HG02571 (cell line): Measurements from ENCODE around the gene PDE4D.

Experiments
- ATAC-seq: cut with Tn5 transposase; IDR thresholded peaks from one replicate; pipeline ENCODE4 v1.9.1; 2021; ENCODE audit warnings: mild to moderate bottlenecking, moderate library complexity; ENCODE audit not compliant: unreplicated experiment

Gene PDE4D

GRCh38 chr5:59246882-59247281, 646.6 kb downstream of the PDE4D start:
- ATAC-seq, result no peak

- ATAC-seq, result no peak
These were observed 647.2 kb downstream of the PDE4D start for GRCh38 chr5:59246145-59246869.

- ATAC-seq, result no peak
These were observed 648.3 kb downstream of the PDE4D start for GRCh38 chr5:59245198-59245597.

- no peak for ATAC-seq
These were observed 652.0 kb downstream of the PDE4D start for GRCh38 chr5:59241552-59241951.

- no peak for ATAC-seq
These were observed 652.4 kb downstream of the PDE4D start for GRCh38 chr5:59241119-59241518.

- no peak for ATAC-seq
These were observed 655.2 kb downstream of the PDE4D start for GRCh38 chr5:59238126-59238902.

GRCh38 chr5:59236986-59237385, 656.5 kb downstream of the PDE4D start:
- no peak for ATAC-seq

- no peak for ATAC-seq
These were observed 657.1 kb downstream of the PDE4D start for GRCh38 chr5:59236448-59236847.

GRCh38 chr5:59234236-59234635, 659.3 kb downstream of the PDE4D start:
- ATAC-seq, result no peak

- no peak for ATAC-seq
These were observed 662.1 kb downstream of the PDE4D start for GRCh38 chr5:59231221-59231931.

GRCh38 chr5:59222687-59223511, 670.6 kb downstream of the PDE4D start:
- no peak for ATAC-seq

GRCh38 chr5:59221769-59222168, 671.8 kb downstream of the PDE4D start:
- no peak for ATAC-seq

- ATAC-seq, result no peak
These were observed 675.0 kb downstream of the PDE4D start for GRCh38 chr5:59218424-59219045.

- no peak for ATAC-seq
These were observed 676.7 kb downstream of the PDE4D start for GRCh38 chr5:59216841-59217240.

GRCh38 chr5:59212596-59212995, 680.9 kb downstream of the PDE4D start:
- ATAC-seq, result no peak

GRCh38 chr5:59209758-59210359, 683.7 kb downstream of the PDE4D start:
- no peak for ATAC-seq

- ATAC-seq, result no peak
These were observed 685.1 kb downstream of the PDE4D start for GRCh38 chr5:59208474-59208873.

GRCh38 chr5:59207401-59207800, 686.1 kb downstream of the PDE4D start:
- no peak for ATAC-seq

- no peak for ATAC-seq
These were observed 687.4 kb downstream of the PDE4D start for GRCh38 chr5:59206132-59206581.
